Mesothelial cell of epicardium (in vitro differentiated cells): ENCODE results near the gene GRIN3B. TPM values are rescaled to one million over a fixed set of nuclear protein-coding genes. Genes with fewer than 3 reads are reported as not detected.

Experiments
- DNase-seq, 2 experiments: peaks; one replicate each; pipeline ENCODE4 v3.0.0; 2021; ENCODE audit warnings: low spot score in 2 of 2; ENCODE audit not compliant: unreplicated experiment in 2 of 2
- H3K27ac Mint-ChIP-seq: 2 replicates; pipeline ENCODE4 v1.8.0; 2021; ENCODE audit warnings: mixed read lengths
- H3K27me3 Mint-ChIP-seq: 2 replicates; pipeline ENCODE4 v1.8.0; 2021; ENCODE audit warnings: low read depth, mixed read lengths
- H3K36me3 Mint-ChIP-seq: 2 replicates; pipeline ENCODE4 v1.8.0; 2021; ENCODE audit warnings: mixed read lengths
- H3K4me1 Mint-ChIP-seq: 2 replicates; pipeline ENCODE4 v1.8.0; 2021; ENCODE audit warnings: mixed read lengths
- H3K4me3 Mint-ChIP-seq: 2 replicates; pipeline ENCODE4 v1.8.0; 2021; ENCODE audit warnings: mild to moderate bottlenecking, moderate library complexity, mixed read lengths
- H3K9me3 Mint-ChIP-seq: 2 replicates; pipeline ENCODE4 v1.8.0; 2021; ENCODE audit warnings: mixed read lengths
- total RNA-seq: library from RNA; stranded (reverse); gene quantifications from 3 replicates; pipeline ENCODE4 v1.2.1, GENCODE V29; 2021
- TF ChIP-seq, protein P1 (sequence below): fragments of 200-600 bp; sonication (generic); IDR thresholded peaks from one replicate; pipeline ENCODE4 v1.5.0; 2021; ENCODE audit warnings: antibody characterized with exemption; ENCODE audit not compliant: unreplicated experiment

The GRIN3B gene
- total RNA-seq, 1 donor from 2014 or later, result 0.34 TPM

GRCh38 chr19:977058-977464 lies 23.2 kb upstream of the GRIN3B start:
- TF ChIP-seq, protein P1, sequence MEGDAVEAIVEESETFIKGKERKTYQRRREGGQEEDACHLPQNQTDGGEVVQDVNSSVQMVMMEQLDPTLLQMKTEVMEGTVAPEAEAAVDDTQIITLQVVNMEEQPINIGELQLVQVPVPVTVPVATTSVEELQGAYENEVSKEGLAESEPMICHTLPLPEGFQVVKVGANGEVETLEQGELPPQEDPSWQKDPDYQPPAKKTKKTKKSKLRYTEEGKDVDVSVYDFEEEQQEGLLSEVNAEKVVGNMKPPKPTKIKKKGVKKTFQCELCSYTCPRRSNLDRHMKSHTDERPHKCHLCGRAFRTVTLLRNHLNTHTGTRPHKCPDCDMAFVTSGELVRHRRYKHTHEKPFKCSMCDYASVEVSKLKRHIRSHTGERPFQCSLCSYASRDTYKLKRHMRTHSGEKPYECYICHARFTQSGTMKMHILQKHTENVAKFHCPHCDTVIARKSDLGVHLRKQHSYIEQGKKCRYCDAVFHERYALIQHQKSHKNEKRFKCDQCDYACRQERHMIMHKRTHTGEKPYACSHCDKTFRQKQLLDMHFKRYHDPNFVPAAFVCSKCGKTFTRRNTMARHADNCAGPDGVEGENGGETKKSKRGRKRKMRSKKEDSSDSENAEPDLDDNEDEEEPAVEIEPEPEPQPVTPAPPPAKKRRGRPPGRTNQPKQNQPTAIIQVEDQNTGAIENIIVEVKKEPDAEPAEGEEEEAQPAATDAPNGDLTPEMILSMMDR, result no peak
- Mint-ChIP-seq H3K9me3 (no peaks in the 10 kb centered on the region), H3K4me3 (no peak overlapping the region), H3K27me3 (no peaks in the 10 kb centered on the region), H3K4me1 (peaks cover 4% of the 10 kb centered on the region), H3K27ac (no peak overlapping the region), H3K36me3 (peaks cover 7% of the 10 kb centered on the region)
- no peak for DNase-seq

- Mint-ChIP-seq H3K27ac (peak overlapping the region; percentile 69), H3K36me3 (peaks cover 3% of the 10 kb centered on the region), H3K4me1 (peaks cover 6% of the 10 kb centered on the region), H3K4me3 (peak overlapping the region; percentile 22), H3K27me3 (no peaks in the 10 kb centered on the region), H3K9me3 (no peaks in the 10 kb centered on the region)
- TF ChIP-seq, protein P1, result no peak
- DNase-seq, result peak in 1 of 2 experiments; percentile 61
Observed at GRCh38 chr19:979318-979741, 20.9 kb upstream of the GRIN3B start.

DNA sequence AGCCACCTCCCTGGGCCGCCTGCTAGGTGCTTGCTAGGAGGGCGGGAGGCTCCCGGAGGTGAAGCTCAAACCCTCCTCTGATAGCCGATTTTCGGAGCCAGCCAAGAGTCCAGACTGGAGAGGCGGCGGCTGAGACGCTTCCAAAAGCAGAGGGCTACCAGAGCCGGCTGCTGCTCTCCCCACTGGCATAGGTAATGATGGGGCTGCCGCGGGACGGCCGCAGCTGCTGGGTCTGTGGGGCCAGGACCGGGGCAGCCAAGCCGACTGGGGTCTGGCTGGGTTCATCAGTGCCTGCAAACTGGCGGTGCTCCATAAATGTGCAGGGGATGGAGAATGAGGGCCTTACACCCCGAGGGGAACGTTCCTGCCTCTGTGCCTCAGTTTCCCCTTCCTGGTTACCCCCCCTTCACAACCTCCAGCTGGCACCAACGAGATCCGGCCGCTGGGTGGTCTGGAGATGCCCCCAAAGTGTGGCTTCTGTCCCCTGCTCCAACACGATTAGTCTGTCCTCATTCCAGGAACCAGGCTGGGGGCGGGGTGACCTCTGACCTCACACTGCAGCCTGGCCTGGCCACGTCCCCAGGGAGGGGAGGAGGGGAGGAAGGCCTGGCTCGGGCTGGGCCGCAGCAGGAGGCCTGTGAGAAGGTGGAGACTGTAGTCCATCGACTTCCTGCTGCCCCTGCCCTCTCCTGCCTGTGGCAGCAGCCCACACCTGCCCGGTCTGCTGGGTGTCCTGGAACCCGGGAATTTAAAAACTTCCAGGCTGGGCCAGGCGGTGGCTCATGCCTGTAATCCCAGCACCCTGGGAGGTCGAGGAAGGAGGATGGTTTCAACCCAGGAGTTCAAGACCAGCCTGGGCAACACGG lies 19.9 kb upstream of the GRIN3B start:
- peak overlapping the region; percentile 21 for H3K27ac Mint-ChIP-seq
- TF ChIP-seq, protein P1, result no peak
- no peak for DNase-seq
- no peaks in the 10 kb centered on the region for H3K27me3 Mint-ChIP-seq
- H3K4me3 Mint-ChIP-seq, result peak overlapping the region; percentile 15
- peaks cover 1% of the 10 kb centered on the region for H3K36me3 Mint-ChIP-seq
- H3K9me3 Mint-ChIP-seq, result no peaks in the 10 kb centered on the region
- H3K4me1 Mint-ChIP-seq, result peaks cover 12% of the 10 kb centered on the region

GRCh38 chr19:982567-983170 lies 17.6 kb upstream of the GRIN3B start:
- peak; percentile 73 to 90 for DNase-seq
- Mint-ChIP-seq H3K4me3 (peak overlapping the region; percentile 47), H3K27ac (no peak overlapping the region), H3K27me3 (no peaks in the 10 kb centered on the region), H3K4me1 (peaks cover 12% of the 10 kb centered on the region), H3K9me3 (no peaks in the 10 kb centered on the region), H3K36me3 (peaks cover 4% of the 10 kb centered on the region)
- TF ChIP-seq, protein P1, result peak; percentile 94

GRCh38 chr19:984165-984967 lies 15.9 kb upstream of the GRIN3B start, which contains the start of gene WDR18:
Gene WDR18 (plus strand): TSS chr19:984345. CDS start chr19:984354, 9 bp downstream.
- TF ChIP-seq, protein P1, result peak; percentile 11
- H3K9me3 Mint-ChIP-seq, result no peaks in the 10 kb centered on the region

More at GRCh38 chr19:984165-984967, 15.9 kb upstream of the GRIN3B start, which contains the start of gene WDR18:
- Mint-ChIP-seq H3K36me3 (peaks cover 9% of the 10 kb centered on the region), H3K4me3 (peak within 1 kb of the TSS; percentile 96), H3K4me1 (peaks cover 8% of the 10 kb centered on the region), H3K27me3 (no peaks in the 10 kb centered on the region), H3K27ac (peak within 1 kb of the TSS; percentile 98)
- peak; percentile 91 to 93 for DNase-seq
